Stimulated activated CD4-positive, alpha-beta T cell treated with anti-CD3 and anti-CD28 coated beads, TNF-alpha, amount 100 ng/mL, for 4 hours (primary cell): Measurements from ENCODE around the gene DNM3.

Experiments used
- DNase-seq, 3 experiments: peaks; one replicate each; pipeline ENCODE4 v3.0.0-alpha.2; 2020; ENCODE audit warnings: low read depth in 3 of 3

Gene DNM3

DNA sequence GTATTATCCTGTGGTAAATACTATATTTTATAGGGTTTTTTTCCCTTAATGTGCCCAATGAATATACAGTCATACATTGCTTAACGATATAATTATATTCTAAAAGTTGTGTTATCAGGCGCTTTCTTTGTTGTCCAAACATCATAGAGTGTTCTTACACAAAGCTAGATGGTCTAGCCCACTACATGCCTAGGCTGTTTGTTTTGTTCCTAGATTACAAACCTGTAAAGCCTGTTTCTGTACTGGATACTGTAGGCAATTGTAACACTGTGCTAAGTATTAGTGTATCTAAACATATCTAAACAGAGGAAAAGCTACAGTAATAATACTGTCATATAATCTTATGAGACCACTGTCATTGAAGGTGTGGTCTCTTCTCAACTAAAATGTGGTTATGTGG is 336.6 kb downstream of the DNM3 start:
- DNase-seq = no peak

DNA sequence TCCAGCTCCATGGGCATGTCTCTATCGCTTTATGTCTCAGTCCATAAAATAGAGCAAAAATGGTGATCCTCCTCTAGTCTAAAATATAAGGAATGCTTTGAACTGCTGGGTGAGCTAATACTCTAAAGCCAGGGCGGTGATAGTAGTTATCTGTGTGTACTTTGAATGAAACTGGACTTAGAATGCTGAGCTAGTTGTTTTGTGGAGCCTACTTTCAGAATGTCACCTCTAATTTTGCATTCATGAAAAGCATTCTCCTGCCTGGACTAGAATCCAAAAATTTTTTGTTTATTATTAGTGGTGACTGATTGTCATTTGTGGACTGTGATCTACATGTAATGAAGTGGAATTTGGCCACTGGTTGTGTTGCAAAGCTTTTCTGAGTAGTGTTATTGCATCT is 337.6 kb downstream of the DNM3 start:
- no peak for DNase-seq

DNA sequence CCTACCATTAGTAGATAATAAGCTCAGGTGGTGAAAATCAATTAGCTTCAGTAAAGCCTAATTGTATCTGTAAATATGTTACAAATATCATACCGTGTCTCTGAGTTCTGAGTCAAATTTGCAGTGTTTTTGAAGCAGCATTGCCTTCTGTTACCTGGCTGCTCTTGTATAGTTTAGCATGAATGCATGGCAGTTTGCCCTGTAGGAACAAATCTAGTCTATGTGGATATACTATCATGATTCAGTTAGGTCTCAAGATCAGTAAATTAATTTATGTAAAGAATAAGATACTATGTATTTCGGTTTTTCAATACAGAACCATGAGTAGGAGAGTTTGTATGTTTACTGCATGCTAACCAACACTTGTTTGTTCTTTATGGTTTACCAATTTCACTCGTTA is 338.6 kb downstream of the DNM3 start:
- no peak for DNase-seq

DNA sequence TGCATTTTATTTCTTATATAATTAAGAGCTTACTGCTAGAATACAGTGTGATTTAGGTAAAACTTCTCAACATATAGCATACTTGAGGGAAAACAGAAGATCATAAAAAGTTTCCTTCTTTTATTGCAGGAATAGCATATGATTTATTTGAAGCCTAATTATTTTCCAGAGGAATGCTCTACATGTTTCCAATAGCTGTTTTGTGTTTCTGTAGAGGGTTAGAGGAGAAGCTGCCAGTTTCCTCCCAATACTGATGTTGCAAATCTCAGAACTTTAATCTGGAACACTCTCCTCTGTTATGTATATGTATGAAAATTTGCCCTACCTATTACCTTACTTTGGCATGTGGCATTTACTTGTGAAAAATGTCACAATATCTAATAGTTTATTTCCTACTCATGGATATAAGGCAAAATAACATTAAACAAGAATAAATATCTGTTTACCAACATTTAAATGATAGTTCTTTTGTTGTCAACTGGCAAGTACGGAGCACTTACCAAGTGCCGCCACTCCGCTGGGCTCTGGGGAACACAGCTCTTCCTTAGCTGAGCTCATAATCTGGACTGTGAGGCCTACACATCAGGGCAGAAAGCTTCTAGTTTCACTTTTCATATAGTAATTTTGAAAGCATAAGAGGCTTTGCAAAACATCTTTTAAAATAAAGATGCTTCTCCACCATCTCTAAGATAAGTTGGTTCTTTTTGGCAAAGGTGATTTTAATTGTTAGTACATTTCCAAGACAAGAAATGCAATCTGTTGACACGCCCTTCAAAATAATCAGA is 339.4 kb downstream of the DNM3 start:
- peak in 1 of 3 experiments; percentile 7 for DNase-seq

DNA sequence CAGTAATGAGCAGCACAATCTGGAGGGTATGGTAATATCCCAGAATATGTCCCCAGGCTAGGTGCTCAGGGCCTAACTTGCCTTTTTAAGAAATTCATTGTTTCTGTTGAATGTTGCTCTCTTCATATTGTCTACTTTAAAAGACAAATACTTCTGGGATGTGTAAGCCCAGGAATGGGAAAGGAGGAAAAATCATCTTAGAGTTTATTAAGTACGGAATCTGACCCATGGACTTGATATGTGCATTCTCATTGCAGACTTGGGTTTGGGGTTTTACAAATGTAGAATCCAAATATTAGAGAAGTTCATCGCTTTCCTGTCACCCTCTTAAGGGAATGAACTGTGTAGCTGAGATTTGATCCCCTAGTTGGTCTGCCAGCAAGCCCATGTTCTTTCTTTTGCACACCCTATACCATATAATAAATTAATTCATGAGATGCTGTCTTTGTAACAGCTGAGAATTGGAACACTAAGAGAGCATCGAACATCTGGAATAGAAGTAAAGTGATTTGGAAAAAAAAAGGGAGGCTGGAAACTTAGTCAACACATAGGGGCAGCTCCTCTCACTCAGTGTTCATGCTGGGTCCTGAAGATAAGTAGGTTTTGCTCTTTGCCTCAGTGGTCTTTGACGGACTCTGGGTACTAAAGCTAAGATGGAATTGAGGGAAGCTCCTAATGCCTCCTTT is 343.4 kb downstream of the DNM3 start:
- DNase-seq = no peak

DNA sequence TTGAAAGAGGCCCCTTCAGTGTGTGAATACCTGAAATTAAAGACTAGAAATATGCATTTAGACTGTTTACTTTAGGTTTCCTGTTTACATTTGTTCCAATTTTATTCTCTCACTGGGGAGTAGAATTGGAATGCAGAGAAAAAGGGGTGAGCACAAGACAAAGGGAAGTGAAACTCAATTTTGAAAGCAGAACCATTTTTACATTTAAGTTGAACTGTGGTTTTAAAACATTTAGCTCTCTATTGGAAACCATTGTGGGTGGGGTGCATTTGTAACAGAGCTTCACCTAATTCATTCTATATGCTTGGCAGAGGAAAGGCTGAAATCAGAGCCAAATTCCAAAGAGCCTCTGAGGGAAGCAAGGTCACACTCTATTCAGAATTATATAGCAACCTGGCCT is 343.9 kb downstream of the DNM3 start:
- no peak for DNase-seq

DNA sequence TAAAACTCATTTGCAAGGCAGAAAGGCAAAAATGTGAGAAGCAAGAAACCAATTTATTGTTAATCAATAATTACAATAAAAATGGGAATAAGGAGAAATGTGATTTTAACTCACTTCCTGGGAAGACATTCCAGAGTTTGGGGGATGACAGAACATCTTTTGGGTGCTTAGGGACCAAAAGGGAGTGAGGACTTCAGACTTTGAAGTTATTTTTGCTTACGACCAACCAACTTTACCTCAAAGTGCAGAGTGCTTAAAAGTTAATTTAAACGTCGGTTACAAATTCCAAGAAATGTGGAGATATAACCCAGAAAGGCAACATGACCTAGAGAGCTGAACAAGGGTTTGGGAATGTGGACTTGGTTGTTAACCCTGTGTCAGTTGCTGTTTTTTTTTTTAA is 344.7 kb downstream of the DNM3 start:
- DNase-seq = no peak

DNA sequence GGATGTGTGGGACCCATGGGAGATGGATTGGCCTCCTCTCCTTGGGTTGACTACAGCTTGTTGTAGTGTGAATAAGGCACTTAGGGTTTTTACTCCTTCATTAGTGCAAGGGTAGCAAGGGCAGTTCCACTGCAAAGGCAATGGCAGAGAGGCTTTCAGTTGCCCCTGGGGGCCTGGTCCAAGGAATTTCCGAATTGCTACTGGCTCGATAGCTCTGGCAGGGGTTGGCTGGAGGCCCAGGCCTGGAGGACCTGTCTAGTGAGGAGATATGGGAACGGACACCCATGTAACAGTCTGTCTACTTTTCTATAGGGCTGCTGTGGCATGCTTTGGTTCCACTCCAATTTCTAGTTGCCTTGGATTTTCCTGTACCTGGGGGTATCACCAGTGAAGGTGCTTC is 360.3 kb downstream of the DNM3 start:
- DNase-seq = no peak

DNA sequence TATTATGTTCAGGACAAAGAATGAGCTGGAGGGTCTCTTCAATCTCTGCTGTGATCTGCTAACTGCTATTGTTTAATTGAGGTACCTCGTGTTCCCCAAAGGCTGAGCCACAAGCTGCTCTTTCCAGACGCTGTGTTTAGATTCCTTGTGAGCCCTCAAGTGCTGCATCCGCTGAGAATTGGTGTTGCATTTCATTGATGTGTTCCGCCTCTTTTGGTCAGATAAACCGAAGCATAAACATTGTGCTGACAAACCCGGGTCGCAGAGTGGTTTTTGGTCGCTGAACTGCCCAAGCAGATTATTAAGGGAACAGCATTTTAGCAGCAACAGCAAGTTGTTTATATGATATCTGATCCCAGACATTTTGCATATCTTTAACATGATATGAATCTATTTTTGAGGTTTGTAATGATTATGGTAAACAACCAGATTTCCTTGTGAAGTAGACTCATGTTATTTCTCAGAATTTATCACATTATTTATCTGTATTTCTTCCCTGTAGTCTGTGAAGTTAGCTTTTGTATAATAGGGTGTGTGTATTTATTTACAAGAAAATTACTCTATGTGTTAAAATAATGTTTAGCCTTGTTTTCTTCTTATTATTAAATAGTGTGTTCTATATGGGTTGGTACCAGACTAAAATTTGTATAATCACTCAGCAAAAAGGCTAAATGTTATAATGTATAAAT is 362.0 kb downstream of the DNM3 start:
- no peak for DNase-seq

DNA sequence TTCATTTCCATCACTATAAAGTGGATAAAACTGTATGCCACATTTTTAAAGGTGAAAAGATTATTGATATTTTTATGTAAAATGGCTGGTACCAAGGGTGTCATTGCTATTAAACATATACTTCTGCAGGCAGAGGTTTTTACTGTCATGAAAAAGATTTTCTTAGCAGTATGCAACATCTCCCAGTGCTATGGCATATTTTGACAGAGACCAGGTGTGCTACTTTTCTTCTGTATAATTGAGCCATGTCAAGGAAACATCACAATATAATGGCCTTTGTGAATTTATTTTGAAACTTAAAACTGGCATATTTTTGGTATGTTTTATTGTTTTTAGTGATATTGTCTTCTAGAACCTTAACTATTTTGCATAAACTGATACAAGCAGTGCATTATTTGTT is 362.6 kb downstream of the DNM3 start:
- no peak for DNase-seq

DNA sequence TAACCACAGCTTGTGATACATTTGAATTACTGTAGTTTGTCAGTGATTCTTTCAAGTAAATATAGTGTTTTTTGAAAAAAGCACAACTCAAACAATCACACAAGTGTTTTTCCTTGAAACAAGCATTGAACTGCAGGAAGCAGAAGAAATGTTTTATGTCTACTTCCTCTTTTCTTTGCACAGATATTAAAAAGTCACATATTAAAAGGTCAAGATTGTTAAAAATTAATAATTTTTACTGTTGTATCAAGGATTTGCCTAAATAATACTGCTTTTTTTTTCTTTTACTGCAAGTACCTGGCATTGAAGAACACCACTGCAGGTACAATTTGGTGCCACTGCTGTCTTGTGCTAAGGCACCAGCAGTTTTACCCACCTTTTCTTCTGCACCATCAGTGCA is 365.0 kb downstream of the DNM3 start:
- DNase-seq = no peak

DNA sequence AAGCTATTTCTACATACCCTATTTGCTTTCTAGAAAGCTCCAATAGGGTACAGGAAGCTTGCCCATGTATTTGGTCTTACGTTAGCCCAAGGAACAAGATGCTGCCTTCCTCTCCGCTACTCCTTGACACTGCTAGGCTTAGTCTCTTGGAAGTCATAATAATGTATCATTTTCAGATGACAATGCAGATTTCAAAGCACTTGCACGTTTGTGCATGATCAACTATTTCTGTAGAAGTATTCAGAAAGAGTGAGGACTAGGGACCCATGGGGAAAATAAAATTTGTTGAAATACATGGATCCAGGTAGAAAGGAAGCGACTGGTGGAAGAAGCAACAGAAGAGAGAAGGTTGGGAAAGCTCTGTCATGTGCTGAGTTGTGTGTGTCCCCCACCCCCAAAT is 367.3 kb downstream of the DNM3 start:
- DNase-seq = no peak

DNA sequence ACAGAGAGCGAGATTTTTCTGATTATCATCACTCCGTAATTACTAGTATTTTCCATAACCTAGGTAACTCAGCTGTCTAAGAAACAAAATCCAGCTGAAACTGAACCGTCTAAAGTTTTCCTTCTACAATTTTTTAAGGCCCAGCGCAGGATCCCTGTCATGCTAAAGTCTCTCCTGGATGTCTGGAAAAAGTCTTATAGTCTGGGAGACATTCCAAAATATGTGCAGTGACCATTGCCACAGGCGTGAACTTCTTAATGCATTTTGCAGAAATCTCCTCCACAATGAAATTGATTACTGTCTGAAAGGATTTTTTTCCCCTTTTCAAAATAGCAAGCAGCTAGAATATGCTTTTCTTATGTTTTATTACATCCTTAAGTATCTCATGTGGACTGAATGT is 369.9 kb downstream of the DNM3 start:
- DNase-seq = no peak

DNA sequence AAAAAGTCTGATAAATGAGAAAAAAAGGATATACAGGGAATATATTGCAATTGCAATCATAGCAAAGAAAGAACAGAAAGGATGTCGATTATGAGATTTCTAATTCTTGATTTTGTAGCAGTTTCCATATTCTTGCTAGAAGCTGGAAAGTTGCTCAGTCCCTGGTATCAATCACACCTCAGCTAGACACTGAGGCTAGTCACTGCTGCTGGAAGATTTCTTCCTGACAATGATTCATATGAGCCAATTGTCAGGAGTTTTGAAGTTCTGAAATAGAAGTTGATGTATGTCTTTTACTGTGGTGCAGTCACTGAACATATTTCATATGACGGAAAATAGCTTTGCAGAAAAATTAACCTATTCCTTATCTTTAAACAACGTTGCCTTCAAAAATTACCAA is 370.8 kb downstream of the DNM3 start:
- DNase-seq = no peak

DNA sequence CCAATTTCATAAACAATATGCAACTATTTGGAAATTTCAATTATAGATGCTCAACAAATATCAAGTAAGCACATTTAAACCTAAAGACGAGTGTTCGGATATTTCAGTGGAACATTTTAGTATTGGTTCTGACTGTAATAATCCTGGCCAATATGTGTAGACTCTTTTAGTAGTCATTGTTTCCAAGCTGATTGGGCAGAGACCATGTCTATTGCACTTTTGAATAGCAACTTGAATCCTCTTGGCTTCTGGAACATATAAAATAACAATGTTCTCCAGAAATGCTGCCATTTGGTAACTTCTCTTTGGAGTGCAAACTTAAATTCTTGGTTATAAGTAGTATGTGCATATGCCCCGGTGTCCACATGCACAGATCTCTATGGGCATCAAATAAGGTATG is 373.7 kb downstream of the DNM3 start:
- DNase-seq = no peak

DNA sequence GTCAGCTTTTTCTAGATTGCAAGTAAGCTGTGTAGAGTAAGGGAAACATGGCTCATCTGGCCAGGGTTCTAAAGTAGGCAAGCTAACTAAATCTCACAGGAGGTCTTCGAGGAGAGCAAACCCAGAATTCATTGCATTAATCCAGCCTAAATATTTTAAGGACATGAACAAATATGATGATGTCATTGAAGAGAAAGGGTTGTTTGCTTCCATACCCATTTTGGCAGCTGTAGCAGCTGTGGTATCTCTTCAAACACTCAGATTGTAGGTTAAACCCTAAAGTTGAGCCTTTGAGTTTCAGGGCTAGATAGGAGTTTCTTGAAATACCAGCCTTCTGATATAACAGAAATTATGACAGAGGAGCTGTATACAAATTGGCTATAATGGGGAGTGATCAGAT is 378.7 kb downstream of the DNM3 start:
- DNase-seq = no peak

DNA sequence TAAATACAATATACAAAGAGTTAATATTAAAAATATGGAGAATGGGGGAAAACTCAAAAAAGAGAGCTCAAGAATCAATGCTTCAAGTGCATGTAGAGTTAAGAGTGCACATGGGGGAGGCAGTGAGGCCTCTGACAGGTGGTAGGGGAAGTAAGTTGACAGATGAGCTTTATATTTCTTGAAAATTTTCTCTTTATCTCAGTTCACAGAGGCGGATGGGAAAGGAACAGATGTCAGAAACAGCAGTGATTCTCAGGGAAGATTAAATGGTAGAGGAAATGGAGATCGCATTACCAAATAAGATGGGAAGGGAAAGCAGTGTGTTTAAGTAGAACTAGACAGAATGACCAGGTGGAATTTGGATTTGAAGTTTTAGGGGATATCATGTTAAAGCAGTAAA is 379.1 kb downstream of the DNM3 start:
- DNase-seq = no peak

DNA sequence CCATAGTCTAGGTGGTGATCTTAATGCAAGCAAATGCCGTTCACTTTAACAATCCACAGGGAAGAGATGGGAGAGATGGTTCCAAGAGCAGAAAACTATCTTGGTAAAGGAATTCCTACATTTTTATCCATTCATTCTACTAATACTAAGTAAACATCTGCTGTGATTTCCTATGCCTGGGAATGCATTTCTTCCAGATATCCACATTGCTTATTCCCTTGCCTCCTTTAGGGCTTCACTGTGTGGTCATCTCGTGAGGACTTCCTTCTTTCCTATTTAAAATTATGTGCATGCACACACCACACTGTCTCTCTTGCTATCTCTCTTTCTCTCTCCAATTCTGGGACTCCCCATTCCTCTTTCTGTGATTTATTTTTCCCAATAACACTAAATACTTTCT is 380.1 kb downstream of the DNM3 start:
- no peak for DNase-seq

DNA sequence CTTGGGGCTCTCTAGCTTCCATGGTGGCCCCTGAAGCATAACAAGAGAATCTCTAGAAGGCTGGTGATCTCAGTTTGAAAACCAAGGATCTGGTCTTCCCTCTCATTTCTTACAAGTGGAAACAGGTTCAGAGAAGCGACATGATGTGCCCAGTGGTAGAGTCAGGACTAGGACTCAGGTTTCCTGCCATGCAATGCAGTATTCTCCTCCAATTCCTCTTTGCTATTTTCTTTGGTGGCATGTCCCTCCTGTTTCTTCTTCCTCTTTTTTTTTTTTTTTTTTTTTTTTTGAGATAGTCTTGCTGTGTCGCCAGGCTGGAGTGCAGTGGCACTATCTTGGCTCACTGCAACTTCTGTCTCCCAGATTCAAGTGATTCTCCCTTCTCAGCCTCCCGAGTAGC is 383.6 kb downstream of the DNM3 start:
- DNase-seq = no peak

DNA sequence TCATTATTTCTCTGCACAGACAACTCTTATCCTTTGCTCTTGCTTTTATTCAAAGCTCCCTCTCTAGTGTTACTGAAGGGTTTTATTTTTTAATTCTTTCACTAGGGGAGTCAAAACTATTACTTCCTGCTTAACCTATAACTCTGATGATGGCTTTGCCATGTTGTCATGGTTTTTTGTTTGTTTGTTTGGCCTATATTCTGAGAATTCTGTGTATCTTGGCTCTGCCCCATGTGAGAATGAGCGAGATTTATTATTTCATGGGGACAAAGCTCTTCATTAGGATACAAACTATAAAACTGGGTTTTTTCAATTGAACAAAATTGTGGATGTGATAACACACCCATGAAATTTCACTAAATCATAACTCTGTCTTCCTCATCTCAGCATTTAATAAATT is 388.6 kb downstream of the DNM3 start:
- DNase-seq = no peak

DNA sequence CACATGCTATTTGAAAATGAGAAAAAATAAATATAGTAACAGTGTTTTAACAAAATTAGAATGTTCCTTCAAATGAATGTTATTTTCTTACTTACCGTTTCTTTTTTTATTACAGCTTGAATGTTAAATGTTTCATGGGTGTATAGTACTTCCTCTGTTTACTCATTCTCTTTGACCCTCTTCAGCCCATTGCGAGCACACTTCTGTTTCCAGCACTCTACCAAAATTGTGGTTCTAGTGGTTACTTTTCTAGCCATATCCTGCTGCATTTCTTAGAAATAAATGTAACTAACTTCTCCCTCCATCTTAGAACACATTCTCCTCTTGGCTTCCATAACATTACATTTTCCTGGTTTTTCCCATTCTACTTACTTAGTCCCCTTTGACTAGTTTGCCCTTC is 389.2 kb downstream of the DNM3 start:
- DNase-seq = no peak

DNA sequence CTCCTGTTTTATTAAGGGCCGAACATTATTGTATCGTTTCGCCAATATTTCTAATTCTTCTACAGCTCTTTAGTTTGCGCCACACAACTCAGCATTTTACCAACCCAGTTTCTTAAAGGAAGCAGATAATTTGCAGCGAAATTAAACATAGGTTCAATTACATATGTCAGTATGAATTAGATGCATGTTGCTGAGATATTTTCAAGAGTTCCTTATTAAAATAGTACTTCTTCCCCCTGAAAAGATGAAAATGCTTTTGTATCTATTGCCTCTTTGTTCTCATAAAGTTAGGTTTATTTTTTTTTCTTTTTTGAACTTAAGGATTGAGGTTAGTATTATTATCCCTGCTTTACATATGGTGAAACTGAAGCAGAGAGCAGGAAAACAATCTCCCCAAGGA is 395.7 kb downstream of the DNM3 start:
- DNase-seq = no peak

DNA sequence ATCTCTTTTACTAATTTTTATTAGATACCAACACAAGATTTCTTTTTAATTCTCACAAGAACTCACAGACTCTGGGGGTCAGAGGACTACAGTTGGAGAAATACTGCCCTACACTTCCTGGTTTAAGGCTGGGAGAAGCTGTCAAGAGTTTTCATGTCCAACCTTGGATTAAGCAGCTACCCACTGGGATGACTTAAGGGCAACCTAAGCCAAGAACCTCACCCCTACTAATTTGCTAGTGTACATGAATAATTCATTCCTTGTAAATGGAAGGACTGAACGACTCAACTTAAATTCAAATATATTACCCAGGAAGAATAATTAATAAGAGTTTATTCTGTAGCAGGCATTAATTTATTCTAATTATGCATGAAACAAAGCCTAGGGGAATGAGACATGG is 396.9 kb downstream of the DNM3 start:
- DNase-seq = no peak
